HG03064 (cell line): ENCODE measurements around the gene TMEM221.

Source experiments
- ATAC-seq: cut with Tn5 transposase; IDR thresholded peaks from one replicate; pipeline ENCODE4 v1.9.1; 2021; ENCODE audit warnings: low read depth; ENCODE audit not compliant: unreplicated experiment

The TMEM221 gene

DNA sequence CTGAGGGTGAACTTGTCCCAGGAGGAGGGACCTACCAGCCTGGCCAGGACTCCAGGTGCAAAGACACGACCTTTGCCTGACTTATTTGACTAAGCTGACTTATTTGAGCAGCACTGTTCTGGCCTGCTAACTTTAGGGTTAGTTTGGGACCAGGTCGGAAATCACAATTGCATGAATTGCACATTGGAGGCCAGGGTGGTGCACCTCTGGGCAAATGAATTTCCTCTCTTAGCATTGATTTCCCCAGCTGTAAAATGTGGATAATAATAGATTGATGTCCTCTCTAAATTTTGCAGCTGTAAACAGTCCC lies 41.6 kb downstream of the TMEM221 start:
- ATAC-seq: no peak

DNA sequence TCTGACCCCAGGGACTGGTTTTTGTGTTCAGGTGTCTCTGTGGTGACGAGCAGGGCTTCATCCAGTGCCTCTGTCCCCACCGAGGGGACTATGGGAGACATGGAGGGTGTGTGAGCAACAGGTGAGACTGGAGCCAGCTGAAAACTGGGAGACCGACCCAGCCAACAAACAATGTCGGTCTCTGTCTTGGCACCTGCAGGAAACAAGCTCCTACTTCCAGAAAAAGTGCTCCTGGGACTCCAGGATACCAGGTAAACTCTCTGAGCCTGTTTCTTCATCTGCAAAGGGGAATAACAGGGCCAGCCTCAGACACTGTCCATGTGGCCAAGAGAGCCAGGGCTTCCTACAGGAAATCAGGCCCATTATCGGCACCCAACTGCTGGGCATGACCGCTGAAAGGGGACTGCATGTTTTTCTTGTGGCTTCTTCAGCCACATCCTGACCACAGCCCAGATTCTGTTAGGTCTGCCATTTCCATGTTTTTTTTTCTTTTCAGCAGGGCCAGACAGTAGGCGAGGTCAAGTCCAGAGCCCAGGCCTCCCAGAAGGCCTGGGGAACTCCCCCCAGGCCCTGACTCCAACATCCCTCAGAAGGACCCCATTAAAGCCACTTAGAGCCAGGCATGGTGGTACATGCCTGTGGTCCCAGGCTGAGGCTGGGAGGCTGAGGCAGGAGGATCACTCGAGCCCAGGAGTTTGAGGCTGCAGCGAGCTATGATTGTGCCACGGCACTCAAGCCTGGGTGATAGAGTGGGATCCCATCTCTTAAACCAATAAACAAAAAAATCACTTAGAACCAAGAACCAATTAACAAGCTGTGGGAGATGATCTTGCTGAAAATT lies 42.2 kb downstream of the TMEM221 start:
- no peak for ATAC-seq

GRCh38 chr19:17405250-17406045 lies 43.0 kb downstream of the TMEM221 start, which contains the start of gene BST2:
Gene BST2 (minus strand): TSS chr19:17405630. CDS start chr19:17405575, 55 bp downstream.
- ATAC-seq: peak; percentile 74

- ATAC-seq: no peak
These were observed 43.7 kb downstream of the TMEM221 start for GRCh38 chr19:17404621-17405249.

DNA sequence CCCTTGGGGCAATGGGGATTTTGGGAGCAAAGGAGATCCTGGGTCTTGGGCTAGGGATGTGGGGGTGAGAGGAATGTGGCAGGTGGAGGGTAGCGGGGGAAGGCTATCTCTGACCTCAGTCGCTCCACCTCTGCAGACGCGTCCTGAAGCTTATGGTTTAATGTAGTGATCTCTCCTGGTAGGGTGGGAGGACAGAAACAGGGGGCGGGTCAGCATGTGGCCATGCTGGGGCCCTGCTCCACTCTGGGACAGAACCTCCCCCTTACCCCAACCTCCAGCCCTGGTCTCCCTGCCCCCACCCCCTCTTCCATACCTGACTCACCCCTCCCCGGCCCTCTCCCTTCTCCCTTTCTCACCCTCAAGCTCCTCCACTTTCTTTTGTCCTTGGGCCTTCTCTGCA lies 44.5 kb downstream of the TMEM221 start:
- no peak for ATAC-seq

- no peak for ATAC-seq
These were observed 45.2 kb downstream of the TMEM221 start for GRCh38 chr19:17402982-17403855.

- ATAC-seq: no peak
These were observed 46.8 kb downstream of the TMEM221 start for GRCh38 chr19:17401628-17402027.

DNA sequence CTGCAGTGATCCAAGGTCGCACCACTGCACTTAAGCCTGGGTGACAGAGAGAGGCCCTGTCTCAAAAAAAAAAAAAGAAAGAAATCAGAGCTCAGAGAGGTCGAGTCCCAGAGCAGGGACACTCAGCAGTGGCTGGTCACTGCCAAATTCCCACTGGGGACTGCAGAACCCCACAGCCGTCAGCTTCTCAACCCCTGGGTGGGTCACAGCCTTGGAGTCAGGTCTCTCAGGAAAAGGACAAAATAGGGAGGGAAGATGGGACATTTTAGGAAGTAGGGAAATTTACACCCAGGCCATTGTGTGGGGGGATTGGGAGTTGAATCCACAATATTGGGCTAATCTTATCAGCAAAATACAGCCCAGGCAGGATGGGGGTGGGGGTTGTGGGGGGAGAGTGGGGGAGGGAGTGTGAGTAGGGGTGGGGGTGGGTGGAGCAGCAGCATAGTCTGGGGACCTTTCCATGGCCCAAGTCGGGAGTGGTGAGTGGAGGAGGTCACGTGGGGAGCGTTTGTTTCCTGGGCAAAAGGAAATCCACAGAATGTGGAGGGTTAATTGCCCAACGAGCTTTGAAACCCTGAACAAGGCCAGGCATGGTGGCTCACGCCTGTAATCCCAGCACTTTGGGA lies 49.5 kb downstream of the TMEM221 start:
- ATAC-seq: no peak

DNA sequence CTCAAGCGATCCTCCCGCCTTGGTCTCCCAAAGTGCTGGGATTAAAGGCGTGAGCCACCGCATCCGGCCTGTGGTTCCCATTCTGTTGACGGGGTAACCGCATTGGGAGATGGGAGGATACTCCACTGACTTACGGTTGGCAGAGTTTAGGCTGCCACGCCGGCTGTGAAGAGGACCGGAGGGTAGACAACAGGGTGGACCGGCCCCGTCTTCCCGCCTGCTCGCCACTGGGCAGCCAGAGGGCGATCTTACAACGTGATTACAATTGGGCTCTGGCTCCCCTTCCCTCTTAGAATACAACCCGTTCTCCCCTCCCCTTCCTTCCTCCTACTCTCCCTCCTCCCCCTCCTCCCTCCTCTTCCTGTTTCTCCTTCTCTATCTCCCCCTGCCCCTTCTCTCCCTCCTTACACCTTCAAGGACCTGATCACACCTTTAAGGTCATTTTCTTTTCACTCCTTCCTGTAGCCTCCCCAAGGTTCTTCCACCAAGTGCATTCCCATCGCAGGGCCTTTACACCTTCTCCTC lies 53.5 kb downstream of the TMEM221 start:
- ATAC-seq: no peak

GRCh38 chr19:17393914-17394313 lies 54.6 kb downstream of the TMEM221 start, which contains the start of gene CCDC194:
Gene CCDC194 (minus strand): TSS chr19:17394196. CDS start chr19:17394158, 38 bp downstream.
- no peak for ATAC-seq

DNA sequence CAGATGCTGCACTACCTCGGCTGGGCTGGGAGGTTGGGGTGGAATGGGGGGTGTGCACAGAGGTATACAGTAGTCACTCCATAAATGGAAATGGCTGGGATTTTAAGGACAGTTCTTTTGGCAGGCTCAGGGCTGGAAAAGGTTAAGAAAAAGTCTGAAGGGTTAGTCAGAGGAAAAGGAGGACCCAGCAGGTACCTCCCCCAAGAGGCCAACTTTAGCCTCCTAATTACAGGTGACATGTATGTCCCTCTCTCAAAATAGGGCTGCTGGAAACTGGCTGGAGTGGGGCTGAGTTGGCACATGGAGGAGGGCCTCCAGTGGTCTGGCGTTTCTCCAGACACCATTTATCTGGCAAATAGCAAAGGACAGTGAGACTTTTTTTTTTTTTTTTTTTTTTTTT lies 55.5 kb downstream of the TMEM221 start:
- ATAC-seq: no peak

DNA sequence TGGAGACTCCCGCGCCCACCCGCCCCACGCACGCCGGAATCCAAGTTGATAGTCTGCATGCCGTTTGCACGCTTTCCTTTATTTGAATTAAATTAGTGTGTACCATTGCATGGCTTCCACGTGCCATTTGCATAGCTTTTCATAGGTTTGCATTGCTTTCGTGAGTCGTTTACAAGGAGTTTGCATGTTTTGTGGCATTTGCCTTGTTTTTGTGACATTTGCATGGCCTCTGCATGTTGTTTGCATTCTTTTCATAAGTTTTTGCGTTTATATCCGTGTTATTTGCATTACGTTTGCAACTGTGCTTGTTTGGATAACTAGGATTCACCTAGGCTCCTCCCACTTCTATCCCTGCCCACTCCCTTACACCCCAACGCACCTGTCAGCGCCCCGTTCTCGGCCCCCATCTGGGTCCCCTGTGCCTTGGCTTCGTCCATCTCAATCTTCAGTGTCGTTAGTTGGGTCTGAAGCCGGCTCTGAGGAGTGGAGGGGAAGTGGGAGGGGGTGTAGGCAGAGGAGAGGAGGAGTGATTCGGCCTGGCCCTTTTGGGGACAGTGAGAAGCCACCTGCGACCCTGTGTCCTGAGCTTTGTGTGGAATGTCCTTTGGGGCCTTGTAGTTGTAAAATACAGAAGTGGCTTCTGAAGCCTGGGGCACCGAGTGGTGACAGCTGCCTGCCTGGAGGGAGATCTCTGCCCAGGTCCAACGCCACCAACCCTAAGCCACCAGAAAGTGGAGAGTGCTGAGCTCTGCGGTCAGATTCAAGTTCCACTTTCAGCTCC lies 56.9 kb downstream of the TMEM221 start:
- no peak for ATAC-seq

GRCh38 chr19:17390665-17391370 lies 57.6 kb downstream of the TMEM221 start:
- ATAC-seq: peak; percentile 53

GRCh38 chr19:17389957-17390664 lies 58.4 kb downstream of the TMEM221 start:
- no peak for ATAC-seq

DNA sequence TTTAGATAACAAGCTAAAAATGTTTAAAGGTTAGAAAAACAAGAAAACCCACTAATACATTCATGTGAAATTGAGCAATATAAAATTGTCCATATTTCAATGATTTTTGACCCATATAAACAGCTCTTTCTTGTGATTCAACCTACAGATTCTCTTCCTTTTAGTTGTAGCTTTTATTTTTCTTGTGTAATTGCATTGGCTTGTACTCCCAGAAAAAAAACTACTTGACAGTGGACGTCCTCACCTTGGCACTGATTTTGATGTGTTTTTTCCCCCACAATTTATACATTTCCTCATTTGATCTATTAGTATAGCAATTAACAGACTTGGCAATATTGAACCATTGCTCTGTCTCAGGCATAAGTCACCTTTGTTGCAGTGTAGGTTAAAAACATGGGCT lies 59.2 kb downstream of the TMEM221 start:
- no peak for ATAC-seq

GRCh38 chr19:17385878-17386611 lies 62.4 kb downstream of the TMEM221 start:
- ATAC-seq: no peak
